Muscle layer of duodenum (tissue), 2 donors: ENCODE results near the gene IPO7.
"Not testable (repeated sequence)": the region's sequence is repeated elsewhere in the genome, so short reads cannot be mapped to it uniquely, and the experiment has no call there.

Experiments
- H3K27ac ChIP-seq: one replicate; pipeline ENCODE4 v1.7.0; 2013; ENCODE audit warnings: mild to moderate bottlenecking, low read length
- H3K27me3 ChIP-seq: one replicate; pipeline ENCODE4 v1.7.0; 2013; ENCODE audit warnings: low read depth, mild to moderate bottlenecking, control low read depth, low read length
- H3K36me3 ChIP-seq, 2 donors: one replicate each; pipeline ENCODE4 v1.7.0; 2013; ENCODE audit warnings: low read length in 2 of 2, control low read depth in 1 of 2, mild to moderate bottlenecking in 1 of 2; ENCODE audit not compliant: insufficient read depth in 2 of 2, control insufficient read depth in 1 of 2
- H3K4me1 ChIP-seq, 2 donors: one replicate each; pipeline ENCODE4 v1.7.0; 2013; ENCODE audit warnings: low read length in 2 of 2, mild to moderate bottlenecking in 2 of 2, control low read depth in 1 of 2, moderate library complexity in 1 of 2; ENCODE audit not compliant: insufficient read depth in 2 of 2, control insufficient read depth in 1 of 2
- H3K4me3 ChIP-seq, 2 donors: one replicate each; pipeline ENCODE4 v1.7.0; 2013; ENCODE audit warnings: low read length in 2 of 2, low read depth in 1 of 2, mild to moderate bottlenecking in 1 of 2
- H3K9me3 ChIP-seq, 2 donors: one replicate each; pipeline ENCODE4 v1.7.0; 2013; ENCODE audit warnings: low read length in 2 of 2, control low read depth in 1 of 2, mild to moderate bottlenecking in 1 of 2; ENCODE audit not compliant: control insufficient read depth in 1 of 2
- donor health status: healthy.

IPO7 gene

GRCh38 chr11:9384535-9385326 lies at the start of gene IPO7:
TSS of gene IPO7 (plus strand) at chr11:9384652. CDS start at chr11:9384764, 112 bp downstream.
- peak within 1 kb of the TSS; percentile 59 for H3K27ac ChIP-seq
- no peaks in the 10 kb centered on the region for H3K27me3 ChIP-seq
- H3K4me3 ChIP-seq: peak within 1 kb of the TSS; percentile 59 to 84
- peaks cover 0 to 8% of the 10 kb centered on the region in 2 donors for H3K36me3 ChIP-seq
- H3K9me3 ChIP-seq: no peaks in the 10 kb centered on the region
- H3K4me1 ChIP-seq: peaks cover 0 to 14% of the 10 kb centered on the region in 2 donors

- Histone ChIP-seq H3K9me3 (no peaks in the 10 kb centered on the region), H3K36me3 (no peaks in the 10 kb centered on the region), H3K27ac (no peak overlapping the region), H3K4me3 (no peak overlapping the region), H3K4me1 (no peaks in the 10 kb centered on the region), H3K27me3 (no peaks in the 10 kb centered on the region)
These were observed 42.7 kb upstream of the IPO7 start for GRCh38 chr11:9341638-9342178.

GRCh38 chr11:9344061-9344680 lies 40.3 kb upstream of the IPO7 start:
- Histone ChIP-seq H3K27me3 (no peaks in the 10 kb centered on the region), H3K27ac (no peak overlapping the region), H3K36me3 (no peaks in the 10 kb centered on the region), H3K4me3 (no peak overlapping the region), H3K4me1 (no peaks in the 10 kb centered on the region), H3K9me3 (no peaks in the 10 kb centered on the region)

- Histone ChIP-seq H3K27ac (no peak overlapping the region), H3K4me3 (no peak overlapping the region), H3K36me3 (no peaks in the 10 kb centered on the region), H3K27me3 (no peaks in the 10 kb centered on the region), H3K4me1 (no peaks in the 10 kb centered on the region), H3K9me3 (no peaks in the 10 kb centered on the region)
These were observed 37.4 kb upstream of the IPO7 start for GRCh38 chr11:9347100-9347499.

GRCh38 chr11:9347779-9348178 lies 36.7 kb upstream of the IPO7 start:
- H3K9me3 ChIP-seq, H3K4me1 ChIP-seq, H3K4me3 ChIP-seq, H3K27ac ChIP-seq, H3K27me3 ChIP-seq, H3K36me3 ChIP-seq: not testable (repeated sequence)

- H3K27ac ChIP-seq: no peak overlapping the region
- no peaks in the 10 kb centered on the region for H3K27me3 ChIP-seq
- no peak overlapping the region for H3K4me3 ChIP-seq
- no peaks in the 10 kb centered on the region for H3K36me3 ChIP-seq
- no peaks in the 10 kb centered on the region for H3K9me3 ChIP-seq
- H3K4me1 ChIP-seq: no peaks in the 10 kb centered on the region
These were observed 33.1 kb upstream of the IPO7 start for GRCh38 chr11:9351321-9351881.

GRCh38 chr11:9357041-9357440 lies 27.4 kb upstream of the IPO7 start:
- Histone ChIP-seq H3K27ac (no peak overlapping the region), H3K27me3 (no peaks in the 10 kb centered on the region)

GRCh38 chr11:9360862-9361622 lies 23.4 kb upstream of the IPO7 start:
- not testable (repeated sequence) for H3K4me3 ChIP-seq, H3K36me3 ChIP-seq, H3K27ac ChIP-seq, H3K9me3 ChIP-seq, H3K4me1 ChIP-seq, H3K27me3 ChIP-seq

More at GRCh38 chr11:9357041-9357440, 27.4 kb upstream of the IPO7 start:
- no peak overlapping the region for H3K4me3 ChIP-seq
- H3K36me3 ChIP-seq: no peaks in the 10 kb centered on the region
- H3K9me3 ChIP-seq: no peaks in the 10 kb centered on the region
- no peaks in the 10 kb centered on the region for H3K4me1 ChIP-seq

- peak overlapping the region; percentile 97 for H3K27ac ChIP-seq
These were observed 22.0 kb upstream of the IPO7 start for GRCh38 chr11:9362393-9362863.

GRCh38 chr11:9363954-9364912 lies 20.2 kb upstream of the IPO7 start:
- Histone ChIP-seq H3K4me3 (peak overlapping the region; percentile 45 to 51), H3K36me3 (peaks cover 0 to 4% of the 10 kb centered on the region in 2 donors), H3K27me3 (no peaks in the 10 kb centered on the region), H3K9me3 (no peaks in the 10 kb centered on the region), H3K4me1 (no peaks in the 10 kb centered on the region), H3K27ac (peak overlapping the region; percentile 97)

More at GRCh38 chr11:9362393-9362863, 22.0 kb upstream of the IPO7 start:
- Histone ChIP-seq H3K27me3 (no peaks in the 10 kb centered on the region), H3K4me1 (no peaks in the 10 kb centered on the region), H3K4me3 (no peak overlapping the region), H3K36me3 (peaks cover 0 to 4% of the 10 kb centered on the region in 2 donors), H3K9me3 (no peaks in the 10 kb centered on the region)
